Astrocyte (in vitro differentiated cells and primary cell): ENCODE results near the gene PINLYP. TPM values are rescaled to one million over a fixed set of nuclear protein-coding genes. Genes with fewer than 3 reads are reported as not detected.

ENCODE experiments used
- DNase-seq: peaks from one replicate; pipeline ENCODE4 v3.0.0-alpha.2; 2010; ENCODE audit warnings: low read depth
- FAIRE-seq: peaks from 2 replicates; lab custom pipeline; 2011; peaks lifted over from hg19 to GRCh38; lab: Jason Lieb, UNC
- H2AFZ ChIP-seq: 2 replicates; pipeline ENCODE4 v1.6.0; 2012; ENCODE audit warnings: low read depth, low read length, inconsistent platforms
- H3K27ac ChIP-seq: 2 replicates; pipeline ENCODE4 v1.5.1; 2011; ENCODE audit warnings: low read depth, low read length, inconsistent platforms
- H3K27me3 ChIP-seq: 2 replicates; pipeline ENCODE4 v1.6.0; 2011; ENCODE audit warnings: low read length, inconsistent platforms; ENCODE audit not compliant: insufficient read depth
- H3K36me3 ChIP-seq: 2 replicates; pipeline ENCODE4 v1.5.1; 2011; ENCODE audit warnings: low read length, inconsistent platforms; ENCODE audit not compliant: insufficient read depth
- H3K4me1 ChIP-seq: 2 replicates; pipeline ENCODE4 v1.5.1; 2011; ENCODE audit warnings: low read length, inconsistent platforms; ENCODE audit not compliant: insufficient read depth
- H3K4me2 ChIP-seq: 2 replicates; pipeline ENCODE4 v1.6.0; 2012; ENCODE audit warnings: low read length, inconsistent platforms
- H3K4me3 ChIP-seq: 2 replicates; pipeline ENCODE4 v1.5.1; 2011; ENCODE audit warnings: low read depth, mild to moderate bottlenecking, low read length, inconsistent platforms; ENCODE audit not compliant: insufficient read depth
- H3K79me2 ChIP-seq: 2 replicates; pipeline ENCODE4 v1.6.0; 2012; ENCODE audit warnings: mild to moderate bottlenecking, low read length, inconsistent platforms; ENCODE audit not compliant: insufficient read depth
- H3K9ac ChIP-seq: 2 replicates; pipeline ENCODE4 v1.6.0; 2012; ENCODE audit warnings: mild to moderate bottlenecking, low read length, inconsistent platforms
- H3K9me3 ChIP-seq: 2 replicates; pipeline ENCODE4 v1.5.1; 2012; ENCODE audit warnings: low read depth, mild to moderate bottlenecking, low read length, inconsistent platforms; ENCODE audit not compliant: insufficient read depth
- H4K20me1 ChIP-seq: 2 replicates; pipeline ENCODE4 v1.6.0; 2012; ENCODE audit warnings: low read length, inconsistent platforms; ENCODE audit not compliant: insufficient read depth
- H3K27ac Mint-ChIP-seq: one replicate; pipeline ENCODE4 v1.8.0; 2021; ENCODE audit warnings: mild to moderate bottlenecking, mixed read lengths; ENCODE audit not compliant: unreplicated experiment
- H3K27me3 Mint-ChIP-seq: one replicate; pipeline ENCODE4 v1.8.0; 2021; ENCODE audit warnings: low read depth, mixed read lengths; ENCODE audit not compliant: unreplicated experiment
- H3K36me3 Mint-ChIP-seq: one replicate; pipeline ENCODE4 v1.8.0; 2021; ENCODE audit warnings: low read depth, mixed read lengths; ENCODE audit not compliant: unreplicated experiment
- H3K4me1 Mint-ChIP-seq: one replicate; pipeline ENCODE4 v1.8.0; 2021; ENCODE audit warnings: low read depth, mixed read lengths; ENCODE audit not compliant: unreplicated experiment
- H3K4me3 Mint-ChIP-seq: one replicate; pipeline ENCODE4 v1.8.0; 2021; ENCODE audit warnings: mild to moderate bottlenecking, moderate library complexity, mixed read lengths; ENCODE audit not compliant: unreplicated experiment
- H3K9me3 Mint-ChIP-seq: one replicate; pipeline ENCODE4 v1.8.0; 2021; ENCODE audit warnings: mild to moderate bottlenecking, mixed read lengths; ENCODE audit not compliant: unreplicated experiment
- EZH2 ChIP-seq: IDR thresholded peaks from 2 replicates; pipeline ENCODE4 v1.6.1; 2012; ENCODE audit warnings: mild to moderate bottlenecking, low read length, inconsistent platforms; ENCODE audit not compliant: insufficient read depth
- total RNA-seq: library from RNA; stranded (reverse); gene quantifications from 2 replicates; pipeline ENCODE4 v1.2.1, GENCODE V29; 2021
- TF ChIP-seq, protein P1 (sequence below): IDR thresholded peaks from 2 replicates; pipeline ENCODE4 v1.5.1; 2011; ENCODE audit warnings: low read depth, mild to moderate bottlenecking, inconsistent platforms, low read length, moderate library complexity; ENCODE audit not compliant: insufficient read depth

Gene PINLYP
- total RNA-seq, 1 donor from 2014 or later, result 0.30 TPM

DNA sequence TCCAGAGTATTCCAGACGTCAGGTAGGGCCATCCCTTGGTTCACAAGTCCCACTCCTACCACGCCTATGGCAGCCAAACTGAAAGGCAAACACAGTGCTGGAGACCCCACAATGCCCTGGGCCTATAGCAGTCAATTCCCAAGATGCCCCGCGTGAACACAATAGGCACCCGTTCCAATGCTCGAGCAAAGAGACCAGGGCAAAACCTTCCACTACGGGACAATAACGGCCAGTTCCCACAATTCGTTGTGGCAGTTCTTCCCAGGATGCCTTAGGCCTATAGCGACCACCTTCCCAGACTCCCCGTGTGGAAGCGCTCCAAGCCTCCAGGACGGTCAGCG is 43.3 kb downstream of the PINLYP start:
- peaks cover 57% of the 10 kb centered on the region for H3K79me2 ChIP-seq
- Mint-ChIP-seq H3K27ac (peak overlapping the region; percentile 89), H3K36me3 (peaks cover 6% of the 10 kb centered on the region), H3K9me3 (peaks cover under 1% of the 10 kb centered on the region), H3K4me3 (peak overlapping the region; percentile 88), H3K27me3 (no peaks in the 10 kb centered on the region), H3K4me1 (peaks cover 4% of the 10 kb centered on the region)
- H3K4me1 ChIP-seq, result peaks cover 16% of the 10 kb centered on the region
- H3K36me3 ChIP-seq, result no peaks in the 10 kb centered on the region
- no peak for DNase-seq
- no peaks in the 10 kb centered on the region for H3K27me3 ChIP-seq
- no peaks in the 10 kb centered on the region for H3K9me3 ChIP-seq
- peak overlapping the region; percentile 87 for H3K9ac ChIP-seq
- H3K4me3 ChIP-seq, result peak overlapping the region; percentile 80
- H2AFZ ChIP-seq, result peak overlapping the region; percentile 88
- FAIRE-seq, result no peak
- peaks cover 25% of the 10 kb centered on the region for H4K20me1 ChIP-seq
- H3K4me2 ChIP-seq, result peak overlapping the region; percentile 93
- peak overlapping the region; percentile 91 for H3K27ac ChIP-seq
- TF ChIP-seq, protein P1, sequence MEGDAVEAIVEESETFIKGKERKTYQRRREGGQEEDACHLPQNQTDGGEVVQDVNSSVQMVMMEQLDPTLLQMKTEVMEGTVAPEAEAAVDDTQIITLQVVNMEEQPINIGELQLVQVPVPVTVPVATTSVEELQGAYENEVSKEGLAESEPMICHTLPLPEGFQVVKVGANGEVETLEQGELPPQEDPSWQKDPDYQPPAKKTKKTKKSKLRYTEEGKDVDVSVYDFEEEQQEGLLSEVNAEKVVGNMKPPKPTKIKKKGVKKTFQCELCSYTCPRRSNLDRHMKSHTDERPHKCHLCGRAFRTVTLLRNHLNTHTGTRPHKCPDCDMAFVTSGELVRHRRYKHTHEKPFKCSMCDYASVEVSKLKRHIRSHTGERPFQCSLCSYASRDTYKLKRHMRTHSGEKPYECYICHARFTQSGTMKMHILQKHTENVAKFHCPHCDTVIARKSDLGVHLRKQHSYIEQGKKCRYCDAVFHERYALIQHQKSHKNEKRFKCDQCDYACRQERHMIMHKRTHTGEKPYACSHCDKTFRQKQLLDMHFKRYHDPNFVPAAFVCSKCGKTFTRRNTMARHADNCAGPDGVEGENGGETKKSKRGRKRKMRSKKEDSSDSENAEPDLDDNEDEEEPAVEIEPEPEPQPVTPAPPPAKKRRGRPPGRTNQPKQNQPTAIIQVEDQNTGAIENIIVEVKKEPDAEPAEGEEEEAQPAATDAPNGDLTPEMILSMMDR, result no peak
- TF ChIP-seq EZH2, result no peak

DNA sequence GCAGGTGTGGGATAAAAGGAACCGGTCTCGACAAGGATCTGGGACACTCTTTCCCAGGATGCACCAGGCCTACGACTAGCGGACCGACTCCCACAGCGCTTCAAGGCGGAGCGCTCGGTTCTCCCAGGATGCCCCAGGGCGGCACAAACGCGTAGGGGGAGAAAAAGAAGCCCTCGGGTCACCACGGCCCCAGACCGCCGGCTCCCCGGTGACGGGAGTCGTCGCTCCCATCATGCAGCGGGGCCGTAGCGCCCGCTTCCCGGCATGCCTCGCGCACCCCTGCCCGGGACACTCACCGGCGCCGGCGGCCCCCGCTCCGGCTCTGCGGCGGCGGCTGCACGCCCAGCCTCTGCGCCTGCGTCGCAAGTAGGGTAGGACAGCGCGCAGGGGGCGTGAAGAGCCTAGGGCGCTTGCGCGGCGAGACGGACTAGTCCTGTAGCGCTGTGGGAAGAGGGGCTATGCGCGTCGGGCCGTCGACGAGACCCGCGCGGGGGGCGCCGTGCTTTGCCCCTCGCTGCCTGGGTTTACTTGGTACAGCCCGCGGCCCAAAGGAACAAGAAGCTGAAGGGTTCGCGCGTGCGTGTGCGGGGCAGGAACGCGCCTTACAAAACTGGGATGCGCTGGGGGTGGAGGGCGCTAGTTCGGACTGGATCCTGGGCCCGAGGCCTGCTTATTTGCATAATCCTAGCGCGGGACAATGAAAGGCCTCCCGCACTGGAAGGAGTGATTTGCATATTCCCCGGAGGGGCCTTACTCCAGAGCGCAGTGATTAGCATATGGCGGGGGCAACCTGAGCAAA is 43.9 kb downstream of the PINLYP start, which contains the start of gene ZNF428:
ZNF428 (minus strand) TSS at position 368 of the 799 bp plus-strand sequence. CDS start 5,325 bp downstream, outside the sequence.
- H3K4me2 ChIP-seq, result peak within 1 kb of the TSS; percentile 93
- peaks cover 4% of the 10 kb centered on the region for H3K4me1 Mint-ChIP-seq
- H3K36me3 Mint-ChIP-seq, result peaks cover 1% of the 10 kb centered on the region
- H3K36me3 ChIP-seq, result no peaks in the 10 kb centered on the region
- no peaks in the 10 kb centered on the region for H3K27me3 ChIP-seq
- H4K20me1 ChIP-seq, result peaks cover 20% of the 10 kb centered on the region
- H3K27me3 Mint-ChIP-seq, result no peaks in the 10 kb centered on the region
- peaks cover 16% of the 10 kb centered on the region for H3K4me1 ChIP-seq
- H3K79me2 ChIP-seq, result peaks cover 53% of the 10 kb centered on the region
- no peaks in the 10 kb centered on the region for H3K9me3 Mint-ChIP-seq
- DNase-seq (peak; percentile 76), FAIRE-seq (no peak)
- peak within 1 kb of the TSS; percentile 91 for H3K27ac ChIP-seq
- TF ChIP-seq EZH2, result no peak
- TF ChIP-seq, protein P1, result no peak
- H3K9me3 ChIP-seq, result no peaks in the 10 kb centered on the region
- H3K9ac ChIP-seq, result peak within 1 kb of the TSS; percentile 87
- H2AFZ ChIP-seq, result peak within 1 kb of the TSS; percentile 88
- H3K4me3 Mint-ChIP-seq, result peak within 1 kb of the TSS; percentile 91
- peak within 1 kb of the TSS; percentile 80 for H3K4me3 ChIP-seq
- H3K27ac Mint-ChIP-seq, result peak within 1 kb of the TSS; percentile 93
